CD14-positive monocyte (primary cell): ENCODE measurements around the gene THSD7B. TPM values are rescaled to one million over a fixed set of nuclear protein-coding genes. Genes with fewer than 3 reads are reported as not detected.

Source experiments
- DNase-seq, 3 donors: peaks; one replicate each; pipeline ENCODE4 v3.0.0-alpha.2; 2011 to 2022
- H2AFZ ChIP-seq: 2 replicates; pipeline ENCODE4 v1.6.0; 2012; ENCODE audit warnings: mild to moderate bottlenecking, low read depth, low read length, inconsistent platforms; ENCODE audit not compliant: insufficient read depth, poor library complexity, severe bottlenecking
- H3K27ac ChIP-seq, 2 donors: 1 replicate in 1 of 2; 2 replicates in 1 of 2; pipeline ENCODE4 v1.5.1; 2012 to 2013; ENCODE audit warnings: low read length in 2 of 2, control low read depth in 1 of 2, inconsistent platforms in 1 of 2, low read depth in 1 of 2, mild to moderate bottlenecking in 1 of 2
- H3K27me3 ChIP-seq, 2 donors: one replicate each; pipeline versions ENCODE4 v1.6.0 to v1.6.1; 2011 to 2013; ENCODE audit warnings: low read length in 2 of 2; ENCODE audit not compliant: control insufficient read depth in 2 of 2, insufficient read depth in 2 of 2
- H3K36me3 ChIP-seq, 2 donors: replicated peaks in 1 of 2; 1 replicate in 1 of 2; 2 replicates in 1 of 2; pipeline versions ENCODE4 v1.5.1 to v1.6.1; 2012 to 2013; ENCODE audit warnings: low read length in 2 of 2, control low read depth in 1 of 2, inconsistent platforms in 1 of 2, mild to moderate bottlenecking in 1 of 2; ENCODE audit not compliant: insufficient read depth in 2 of 2, control insufficient read depth in 1 of 2
- H3K4me1 ChIP-seq, 2 donors: 1 replicate in 1 of 2; 2 replicates in 1 of 2; pipeline versions ENCODE4 v1.5.1 to v1.6.1; 2012 to 2013; ENCODE audit warnings: low read length in 2 of 2, control low read depth in 1 of 2, inconsistent platforms in 1 of 2, mild to moderate bottlenecking in 1 of 2, moderate library complexity in 1 of 2; ENCODE audit not compliant: insufficient read depth in 2 of 2, control insufficient read depth in 1 of 2
- H3K4me2 ChIP-seq: replicated peaks from 2 replicates; pipeline ENCODE3; 2012; ENCODE audit warnings: low read length, moderate library complexity, mild to moderate bottlenecking; ENCODE audit not compliant: poor library complexity, severe bottlenecking; ENCODE audit errors: extremely low read depth
- H3K4me3 ChIP-seq, 3 experiments: fragments of 200-600 bp in 1 of 3; sonication (generic) in 1 of 3; replicated peaks in 1 of 3; 1 replicate in 2 of 3; 2 replicates in 1 of 3; pipeline ENCODE4 v1.5.1; 2011 to 2013; ENCODE audit warnings: low read length in 3 of 3, mild to moderate bottlenecking in 3 of 3, control low read depth in 2 of 3, low read depth in 2 of 3, inconsistent platforms in 1 of 3, moderate library complexity in 1 of 3
- H3K79me2 ChIP-seq: 2 replicates; pipeline ENCODE4 v1.6.0; 2012; ENCODE audit warnings: mild to moderate bottlenecking, control low read depth, inconsistent platforms, low read length, moderate library complexity; ENCODE audit not compliant: insufficient read depth
- H3K9ac ChIP-seq: 2 replicates; pipeline ENCODE4 v1.6.0; 2017; ENCODE audit warnings: low read length, mild to moderate bottlenecking; ENCODE audit not compliant: insufficient read depth, poor library complexity, severe bottlenecking
- H3K9me3 ChIP-seq, 2 donors: replicated peaks in 1 of 2; 1 replicate in 1 of 2; 2 replicates in 1 of 2; pipeline versions ENCODE4 v1.5.1 to v1.6.1; 2012 to 2013; ENCODE audit warnings: low read length in 2 of 2, control low read depth in 1 of 2; ENCODE audit not compliant: control insufficient read depth in 1 of 2, insufficient read depth in 1 of 2
- H4K20me1 ChIP-seq: 2 replicates; pipeline ENCODE4 v1.6.0; 2012; ENCODE audit warnings: mild to moderate bottlenecking, low read length, control low read depth, moderate library complexity; ENCODE audit not compliant: insufficient read depth
- H3K27ac Mint-ChIP-seq, 7 donors: one replicate each; pipeline ENCODE4 v1.8.0; 2020; ENCODE audit warnings: mild to moderate bottlenecking in 7 of 7, mixed read lengths in 7 of 7, moderate library complexity in 6 of 7, inconsistent platforms in 2 of 7
- H3K27me3 Mint-ChIP-seq, 3 donors: one replicate each; pipeline ENCODE4 v1.8.0; 2021 to 2022; ENCODE audit warnings: low read depth in 3 of 3, mild to moderate bottlenecking in 3 of 3, mixed read lengths in 3 of 3, moderate library complexity in 3 of 3, inconsistent platforms in 1 of 3
- H3K36me3 Mint-ChIP-seq, 2 donors: one replicate each; pipeline ENCODE4 v1.8.0; 2020; ENCODE audit warnings: mixed read lengths in 2 of 2, inconsistent platforms in 1 of 2, mild to moderate bottlenecking in 1 of 2
- H3K4me1 Mint-ChIP-seq: one replicate; pipeline ENCODE4 v1.8.0; 2020; ENCODE audit warnings: mild to moderate bottlenecking, mixed read lengths
- H3K4me3 Mint-ChIP-seq, 2 donors: one replicate each; pipeline ENCODE4 v1.8.0; 2020; ENCODE audit warnings: mild to moderate bottlenecking in 2 of 2, mixed read lengths in 2 of 2, moderate library complexity in 1 of 2
- H3K9me3 Mint-ChIP-seq, 7 donors: one replicate each; pipeline ENCODE4 v1.8.0; 2020 to 2022; ENCODE audit warnings: mixed read lengths in 7 of 7, mild to moderate bottlenecking in 6 of 7, moderate library complexity in 6 of 7, inconsistent platforms in 2 of 7
- CTCF ChIP-seq: fragments of 200-600 bp; IDR thresholded peaks from one replicate; pipeline ENCODE4 v1.8.0; 2022; ENCODE audit warnings: antibody characterized with exemption, mild to moderate bottlenecking
- WGBS: methylation state at CpG from one replicate; pipeline ENCODE4 v1.1.5; 2013; ENCODE audit warnings: missing lambda C conversion rate; ENCODE audit not compliant: insufficient coverage; 5-methylcytosine and 5-hydroxymethylcytosine counted together
- intact Hi-C, 2 donors: fragments of 100-400 bp; cut with micrococcal nuclease; formaldehyde crosslinking; loops; one replicate each; pipeline versions ENCODE4 v1.15.0 to v1.15.1; 2023
- polyA plus RNA-seq, 3 donors: library from polyadenylated mRNA; depleted of rRNA in 1 of 3; unstranded in 2 of 3; stranded (reverse) in 1 of 3; fragments of 300-500 nt in 2 of 3; fragments of >200 nt in 1 of 3; fragmentation: Illumina TruSeq in 2 of 3; gene quantifications; 1 replicate in 2 of 3; 2 replicates in 1 of 3; pipeline ENCODE4 v1.2.3, GENCODE V29; 2012 to 2021

The THSD7B gene
- polyA plus RNA-seq, 3 donors = not detected

- Mint-ChIP-seq H3K4me1 (no peaks in the 10 kb centered on the region), H3K4me3 (no peak overlapping the region), H3K27ac (no peak overlapping the region), H3K36me3 (no peaks in the 10 kb centered on the region), H3K27me3 (no peaks in the 10 kb centered on the region), H3K9me3 (peaks cover 0 to 2% (median 0%) of the 10 kb centered on the region in 7 donors)
- H3K4me2 ChIP-seq = no peak overlapping the region
- H4K20me1 ChIP-seq = no peaks in the 10 kb centered on the region
- H3K27ac ChIP-seq = no peak overlapping the region
- no peaks in the 10 kb centered on the region for H3K9me3 ChIP-seq
- no peak overlapping the region for H2AFZ ChIP-seq
- WGBS = no CpG with 5 or more reads among the region's 5 CpGs
- H3K4me1 ChIP-seq = no peaks in the 10 kb centered on the region
- no peak overlapping the region for H3K9ac ChIP-seq
- H3K36me3 ChIP-seq = no peaks in the 10 kb centered on the region
- H3K4me3 ChIP-seq = no peak overlapping the region
- DNase-seq = no peak
- intact Hi-C loops = no loop called here
- no peaks in the 10 kb centered on the region for H3K27me3 ChIP-seq
- no peak for TF ChIP-seq CTCF
- no peaks in the 10 kb centered on the region for H3K79me2 ChIP-seq
Observed at GRCh38 chr2:137535897-137536296, 770.6 kb downstream of the THSD7B start.

GRCh38 chr2:137539336-137539735 lies 774.0 kb downstream of the THSD7B start:
- Histone ChIP-seq H3K79me2 (no peaks in the 10 kb centered on the region), H3K9me3 (no peaks in the 10 kb centered on the region), H2AFZ (no peak overlapping the region), H4K20me1 (no peaks in the 10 kb centered on the region), H3K9ac (no peak overlapping the region), H3K4me3 (no peak overlapping the region), H3K36me3 (no peaks in the 10 kb centered on the region), H3K4me1 (no peaks in the 10 kb centered on the region), H3K27me3 (no peaks in the 10 kb centered on the region), H3K27ac (no peak overlapping the region), H3K4me2 (no peak overlapping the region)
- intact Hi-C loops = no loop called here
- Mint-ChIP-seq H3K4me3 (no peak overlapping the region), H3K27me3 (no peaks in the 10 kb centered on the region), H3K36me3 (no peaks in the 10 kb centered on the region), H3K4me1 (no peaks in the 10 kb centered on the region), H3K27ac (no peak overlapping the region), H3K9me3 (peaks cover 0 to 2% (median 0%) of the 10 kb centered on the region in 7 donors)
- DNase-seq = no peak
- no peak for TF ChIP-seq CTCF
- no CpG with 5 or more reads among the region's 1 CpG for WGBS
